Renal cortex interstitium (tissue), 11 donors: ENCODE data around the gene TTC7B. TPM values are rescaled to one million over a fixed set of nuclear protein-coding genes. Genes with fewer than 3 reads are reported as not detected.

Source experiments
- DNase-seq, 11 donors: peaks; one replicate each; pipeline ENCODE4 v3.0.0-alpha.2; 2013; ENCODE audit warnings: low read depth in 9 of 11, low spot score in 4 of 11; ENCODE audit errors: extremely low read depth in 1 of 11
- polyA plus RNA-seq, 3 donors: library from polyadenylated mRNA; unstranded; fragments of 120-200 nt; gene quantifications; one replicate each; pipeline ENCODE4 v1.2.1, GENCODE V29; 2013; ENCODE audit not compliant: insufficient read length in 3 of 3

Gene TTC7B
- polyA plus RNA-seq, 3 donors: 38.2 to 46.1 (median 44.1) TPM

DNA sequence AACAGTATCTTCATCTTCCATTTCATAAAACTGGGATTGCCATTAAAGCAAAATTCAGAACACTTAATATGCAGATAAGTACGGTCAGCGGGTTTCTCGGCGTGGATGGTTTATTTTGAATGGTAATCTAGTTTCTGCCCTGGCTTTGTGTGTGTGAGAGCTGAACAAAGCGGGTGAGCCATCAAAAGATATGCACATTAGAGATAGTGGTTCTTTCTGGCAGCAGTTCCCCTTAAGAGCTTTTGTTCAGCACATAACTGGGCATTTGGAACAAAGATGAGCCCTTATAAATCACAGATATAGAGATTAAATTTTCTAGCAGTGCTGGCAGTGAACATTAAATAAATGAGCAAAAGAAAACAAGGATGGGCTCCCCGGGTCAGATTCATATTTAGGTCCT lies 211.9 kb downstream of the TTC7B start:
- no peak for DNase-seq

DNA sequence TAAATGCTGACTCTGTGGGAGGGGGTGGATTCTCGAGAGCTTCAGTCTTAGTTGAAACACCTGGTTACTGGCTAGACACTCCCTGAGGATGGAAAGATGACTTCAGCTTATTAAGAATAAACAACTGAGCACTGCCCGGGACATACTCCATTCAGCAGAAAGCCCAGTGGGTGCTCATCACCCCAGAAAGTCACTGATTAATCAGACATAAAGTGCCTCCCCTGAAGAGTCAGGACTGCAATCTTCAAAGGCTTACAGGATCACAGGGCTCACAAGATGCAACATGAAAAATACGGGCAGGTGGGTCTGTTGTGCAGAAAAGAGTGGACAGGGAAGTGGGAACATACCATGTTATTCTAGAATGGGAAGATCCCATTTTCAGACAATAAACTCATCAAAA lies 212.4 kb downstream of the TTC7B start:
- DNase-seq: no peak

DNA sequence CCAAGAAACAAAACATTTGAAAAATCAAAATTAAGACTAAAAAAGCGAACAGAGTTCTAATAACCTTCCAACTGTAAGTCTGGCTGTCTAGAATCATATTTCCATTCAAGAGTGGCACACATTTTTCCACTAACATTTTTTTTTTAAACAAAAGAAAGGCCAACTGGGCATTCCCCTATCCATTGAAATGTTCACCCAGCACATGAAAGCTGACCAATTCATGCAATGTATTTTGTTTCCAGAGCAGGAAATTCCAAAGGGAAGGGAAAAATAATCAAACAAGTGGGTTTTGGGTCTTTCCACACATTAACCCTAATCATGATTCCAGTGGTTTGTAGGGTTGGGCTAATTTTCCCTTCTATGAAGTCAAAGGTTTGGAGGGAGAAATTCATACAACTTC lies 212.9 kb downstream of the TTC7B start:
- DNase-seq: no peak

DNA sequence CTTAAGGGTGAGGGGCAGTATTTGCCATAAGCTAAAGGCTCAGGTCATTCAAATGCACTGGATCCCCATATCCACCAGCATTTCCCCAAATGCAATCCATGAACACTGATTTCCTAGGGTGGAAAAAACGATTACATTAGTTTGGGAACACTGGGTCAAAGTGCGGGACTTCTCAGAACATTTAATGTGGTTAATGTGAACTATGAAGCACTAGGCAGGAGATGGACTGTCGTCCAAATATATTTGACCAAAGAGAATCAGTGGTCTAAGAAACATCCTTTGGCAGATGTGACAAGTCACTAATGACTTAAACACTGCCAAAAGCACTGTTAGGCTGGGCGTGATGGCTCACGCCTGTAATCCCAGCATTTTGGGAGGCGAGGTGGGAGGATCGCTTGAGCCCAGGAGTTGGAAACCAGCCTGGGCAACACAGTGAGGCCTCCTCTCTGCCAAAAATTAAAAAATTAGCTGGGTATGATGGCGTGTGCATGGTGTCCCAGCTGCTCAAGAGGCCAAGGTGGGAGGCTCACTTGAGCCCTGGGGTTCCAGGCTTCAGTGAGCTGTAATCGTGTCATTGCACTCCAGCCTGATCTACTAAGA lies 214.0 kb downstream of the TTC7B start:
- no peak for DNase-seq

DNA sequence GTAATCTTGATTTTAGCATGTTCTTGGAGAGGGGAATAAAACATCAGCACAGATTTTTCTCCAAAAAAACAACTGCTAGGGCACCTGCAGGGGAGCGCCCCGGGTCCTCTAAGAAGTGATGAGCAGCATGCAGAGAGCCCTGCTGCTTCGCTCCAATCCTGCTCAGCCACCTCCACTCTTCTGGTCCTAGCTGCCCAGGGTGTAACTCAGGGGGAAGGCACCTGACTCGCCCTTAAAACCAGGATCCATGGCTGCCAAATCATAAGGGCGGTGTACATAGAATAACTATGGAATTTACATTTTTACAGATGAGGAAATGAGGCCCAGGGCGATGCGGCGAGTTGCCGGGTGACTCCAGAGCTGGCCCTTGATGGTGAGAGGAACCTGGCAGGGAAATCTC lies 214.7 kb downstream of the TTC7B start:
- DNase-seq: no peak

DNA sequence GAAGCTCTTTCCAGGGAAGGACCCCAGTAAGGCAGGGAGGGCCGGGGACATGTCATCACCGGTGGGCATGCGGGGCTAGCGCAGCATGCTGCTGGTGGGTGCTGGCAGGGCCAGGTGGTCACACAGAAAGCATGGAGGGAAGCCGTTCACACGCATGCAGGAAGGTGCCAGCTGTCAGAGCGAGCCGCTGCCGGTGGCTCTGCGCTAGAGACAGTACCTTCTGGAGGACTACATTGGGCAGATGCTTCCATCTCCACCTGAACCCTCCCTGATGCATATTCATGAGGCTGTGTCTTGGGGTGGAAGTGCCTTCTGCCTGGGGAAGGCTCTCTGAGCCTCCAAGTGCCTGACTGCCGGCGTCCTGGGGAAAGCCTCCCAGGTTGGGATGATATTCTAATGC lies 215.6 kb downstream of the TTC7B start:
- DNase-seq: no peak

DNA sequence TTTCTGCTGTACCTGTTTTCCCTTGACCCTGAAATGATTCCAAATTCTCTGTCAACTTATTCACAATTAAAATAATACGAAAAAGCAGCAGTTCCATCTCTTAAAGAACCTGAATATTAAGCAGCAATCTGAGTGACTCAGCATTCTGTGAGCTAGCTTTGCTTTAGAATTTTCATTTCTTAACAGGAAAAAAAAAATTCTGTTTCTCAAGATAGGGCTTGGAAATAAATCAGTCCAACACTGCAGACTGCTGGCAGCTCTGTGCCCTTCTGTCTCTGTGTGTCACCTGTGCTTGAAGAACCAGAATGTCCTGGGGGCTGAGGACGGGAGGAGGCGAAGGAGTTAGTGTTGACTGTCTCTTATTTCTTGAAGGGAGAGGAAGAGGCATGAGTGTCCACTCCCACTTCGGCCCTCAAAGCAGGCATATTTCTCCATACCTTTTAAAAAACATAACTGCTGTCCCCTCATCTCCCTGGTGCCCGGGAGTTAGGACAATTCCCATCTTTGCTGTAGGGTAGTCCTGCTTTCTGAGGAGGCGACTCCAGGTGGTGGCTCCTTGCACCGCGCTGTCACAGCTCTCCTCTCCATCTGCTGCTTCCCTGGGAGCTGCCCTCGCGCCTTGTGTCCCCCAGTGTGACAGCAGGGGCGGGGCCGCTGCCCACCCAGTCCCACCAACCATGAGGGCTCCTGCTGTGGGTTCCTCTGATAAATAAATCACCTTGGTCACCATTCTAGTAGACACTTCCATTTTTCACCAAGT lies 216.3 kb downstream of the TTC7B start:
- no peak for DNase-seq

DNA sequence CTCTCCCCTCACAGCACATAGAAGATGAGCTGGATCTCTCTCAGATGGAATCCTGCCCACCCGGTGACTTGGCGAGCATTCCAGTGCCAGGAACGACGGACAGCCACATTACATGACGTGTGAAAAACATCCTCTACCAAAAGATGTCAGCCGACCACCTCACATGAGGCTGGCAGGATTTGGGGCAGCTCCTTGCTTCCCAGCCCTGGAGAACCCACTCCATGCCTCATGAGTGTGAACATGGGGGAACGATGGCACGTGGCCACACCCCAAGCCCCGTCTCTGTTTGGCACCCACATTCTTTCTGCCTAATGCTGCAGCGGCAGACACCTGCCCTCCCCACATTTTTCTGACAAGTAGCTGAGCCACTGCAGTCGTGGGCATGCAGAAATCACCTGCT lies 216.9 kb downstream of the TTC7B start:
- no peak for DNase-seq

DNA sequence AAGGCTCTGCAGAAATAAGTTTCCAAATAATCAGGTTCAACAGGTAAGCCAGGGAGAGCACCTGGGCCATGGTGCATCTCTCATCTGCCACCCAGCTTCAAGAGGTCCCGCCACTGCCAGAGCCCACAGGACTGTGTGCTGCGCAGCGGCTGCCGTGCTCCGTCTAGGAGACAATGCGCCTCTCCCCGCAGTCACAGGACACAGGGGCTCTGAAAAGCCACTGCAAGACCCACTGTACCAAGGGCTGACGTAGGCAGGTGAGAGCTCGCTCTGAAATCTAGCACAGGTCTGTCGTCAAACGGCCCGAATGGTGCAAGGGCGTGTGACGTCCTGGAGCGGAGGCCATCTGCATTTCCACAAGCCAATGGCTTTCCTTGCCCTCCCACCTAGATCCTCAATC lies 218.3 kb downstream of the TTC7B start:
- no peak for DNase-seq

DNA sequence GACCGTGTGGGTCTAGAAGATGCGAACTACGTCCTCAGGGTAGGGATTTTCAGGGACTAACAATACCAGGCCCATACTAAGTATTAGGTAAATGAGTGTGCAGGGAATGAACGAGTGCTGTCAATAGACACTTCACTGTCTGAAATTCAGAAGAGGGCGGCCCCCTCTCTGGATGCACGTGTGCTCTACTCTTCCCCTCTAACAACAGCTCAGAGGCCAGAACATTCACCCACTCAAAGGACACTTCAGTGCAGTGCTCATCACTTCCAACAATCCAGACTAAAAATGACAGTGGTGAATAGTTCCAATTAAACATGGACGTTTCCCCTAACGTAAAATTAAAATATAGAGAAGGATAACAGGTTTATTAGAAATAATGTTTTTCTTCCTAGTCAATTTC lies 219.5 kb downstream of the TTC7B start:
- DNase-seq: no peak

DNA sequence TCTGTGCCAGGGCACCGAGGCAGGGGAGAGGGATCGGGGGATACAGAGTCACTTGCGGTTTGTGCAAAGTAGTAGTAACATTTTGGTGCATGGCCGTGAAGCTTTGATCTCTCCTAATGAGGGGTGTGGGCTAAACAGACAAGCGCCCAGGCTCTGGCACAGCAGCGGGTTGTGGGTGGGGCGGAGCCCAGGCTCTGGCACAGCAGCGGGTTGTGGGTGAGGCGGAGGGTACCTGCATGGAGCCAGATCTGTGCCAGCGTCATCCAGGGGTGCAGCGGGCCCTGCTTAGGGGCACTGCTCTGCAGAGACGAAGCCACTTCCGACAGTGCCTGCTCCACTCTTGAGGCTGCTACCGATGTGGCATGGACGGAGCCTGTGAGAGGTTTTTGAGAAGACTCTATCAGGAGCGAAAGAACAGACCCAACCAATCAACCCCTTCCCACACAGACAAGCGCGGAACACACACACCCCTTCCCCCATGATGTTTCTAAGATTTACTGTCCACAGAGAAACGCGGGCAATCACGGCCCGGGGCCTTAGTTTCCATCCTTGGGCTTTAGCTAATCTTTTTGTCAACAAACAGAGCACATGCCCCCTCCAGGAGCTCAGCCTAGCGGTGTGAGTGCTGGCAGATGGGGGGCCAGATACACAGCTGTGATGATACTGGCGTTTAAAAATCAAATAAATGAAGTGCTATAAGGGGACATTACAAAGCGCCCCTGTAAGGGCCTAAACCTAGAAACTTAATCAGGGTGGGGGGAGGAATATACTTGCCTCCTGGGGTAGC lies 222.8 kb downstream of the TTC7B start:
- DNase-seq: no peak

DNA sequence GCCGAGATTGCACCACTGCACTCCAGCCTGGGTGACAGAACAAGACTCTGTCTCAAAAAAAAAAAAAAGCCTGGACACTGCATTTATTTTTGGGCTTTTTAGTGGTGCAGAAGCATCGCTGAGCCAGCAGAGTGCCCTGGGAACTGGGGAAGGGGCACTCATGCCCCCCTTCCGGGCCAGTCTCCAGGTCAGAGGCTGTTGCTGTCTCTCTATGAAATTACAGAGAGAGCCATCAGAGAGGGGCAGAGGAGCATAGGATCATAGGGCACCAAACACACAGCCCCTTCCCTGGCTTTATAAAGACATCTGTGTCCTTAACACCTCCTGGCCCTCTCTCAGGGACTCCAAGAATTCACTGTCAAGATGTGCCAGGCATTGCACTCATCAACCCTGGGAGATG lies 223.6 kb downstream of the TTC7B start:
- DNase-seq: no peak

DNA sequence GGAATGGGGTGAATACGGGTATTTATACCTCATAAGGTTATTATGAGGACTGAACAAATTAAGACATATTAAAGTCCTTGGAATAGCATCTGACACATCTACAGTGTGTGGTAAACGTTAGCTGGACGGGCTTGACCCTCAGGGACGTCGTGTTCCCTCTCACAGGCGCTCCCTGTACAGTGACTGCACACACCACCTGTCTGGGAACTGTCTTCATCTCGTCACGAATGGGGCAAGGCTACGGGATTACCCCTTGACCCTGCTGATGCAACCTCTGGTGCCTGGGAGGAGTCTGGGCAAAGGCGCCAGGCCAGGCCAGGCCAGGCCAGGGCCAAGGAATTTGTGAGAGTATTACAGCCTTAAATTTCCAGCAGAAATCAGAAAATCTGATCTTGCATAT lies 228.3 kb downstream of the TTC7B start:
- no peak for DNase-seq

DNA sequence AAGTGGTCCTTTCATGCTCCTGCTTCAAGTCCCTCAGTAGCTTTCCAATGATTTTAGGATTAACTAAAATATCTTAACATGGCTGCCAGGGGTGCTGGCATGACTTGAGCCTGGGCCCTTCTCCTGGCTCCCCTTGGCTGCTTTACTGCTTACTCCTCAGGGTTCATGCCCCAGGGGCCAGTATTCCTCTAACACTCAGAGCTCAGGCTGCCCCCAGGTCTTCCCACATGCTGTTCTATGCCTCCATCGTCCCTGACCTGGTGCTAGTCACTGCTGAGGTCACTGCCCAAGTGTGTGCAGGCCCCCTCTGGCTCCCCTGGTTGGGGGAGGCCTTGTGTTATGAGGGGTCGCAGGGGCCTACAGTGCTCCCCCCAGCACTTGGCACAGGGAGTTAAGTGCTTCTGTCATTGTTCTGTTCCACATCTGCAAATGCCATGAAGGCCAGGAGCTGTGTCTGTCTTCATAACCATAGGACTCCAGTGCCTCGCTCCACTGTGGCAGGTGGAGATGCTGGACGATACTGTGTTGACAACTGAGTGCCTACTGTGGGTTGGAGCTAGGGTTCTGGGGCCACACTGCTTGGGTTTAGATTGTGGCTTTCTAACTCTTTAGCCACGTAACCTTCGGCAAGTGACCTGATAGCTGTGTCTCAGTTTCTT lies 228.8 kb downstream of the TTC7B start:
- DNase-seq: no peak

DNA sequence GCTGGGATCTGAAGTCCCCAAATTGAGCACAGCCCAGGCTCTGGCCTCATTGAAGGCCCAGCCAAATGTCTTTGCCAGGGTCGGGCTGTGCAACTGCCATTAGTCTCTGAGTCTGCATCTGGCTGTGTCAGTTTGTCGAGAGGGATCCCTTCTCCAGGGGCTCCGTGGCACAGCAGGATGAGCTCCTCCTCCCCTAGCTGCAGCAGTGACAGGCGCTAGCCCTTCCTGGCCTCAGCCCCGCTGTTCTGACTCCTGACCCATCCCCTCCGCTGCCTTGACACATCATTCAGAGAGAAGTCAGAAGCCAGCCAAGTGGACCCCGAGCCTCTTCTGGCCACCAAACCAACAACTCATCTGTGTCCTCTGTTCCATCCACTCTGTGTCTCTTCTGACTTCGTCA lies 231.1 kb downstream of the TTC7B start:
- no peak for DNase-seq

DNA sequence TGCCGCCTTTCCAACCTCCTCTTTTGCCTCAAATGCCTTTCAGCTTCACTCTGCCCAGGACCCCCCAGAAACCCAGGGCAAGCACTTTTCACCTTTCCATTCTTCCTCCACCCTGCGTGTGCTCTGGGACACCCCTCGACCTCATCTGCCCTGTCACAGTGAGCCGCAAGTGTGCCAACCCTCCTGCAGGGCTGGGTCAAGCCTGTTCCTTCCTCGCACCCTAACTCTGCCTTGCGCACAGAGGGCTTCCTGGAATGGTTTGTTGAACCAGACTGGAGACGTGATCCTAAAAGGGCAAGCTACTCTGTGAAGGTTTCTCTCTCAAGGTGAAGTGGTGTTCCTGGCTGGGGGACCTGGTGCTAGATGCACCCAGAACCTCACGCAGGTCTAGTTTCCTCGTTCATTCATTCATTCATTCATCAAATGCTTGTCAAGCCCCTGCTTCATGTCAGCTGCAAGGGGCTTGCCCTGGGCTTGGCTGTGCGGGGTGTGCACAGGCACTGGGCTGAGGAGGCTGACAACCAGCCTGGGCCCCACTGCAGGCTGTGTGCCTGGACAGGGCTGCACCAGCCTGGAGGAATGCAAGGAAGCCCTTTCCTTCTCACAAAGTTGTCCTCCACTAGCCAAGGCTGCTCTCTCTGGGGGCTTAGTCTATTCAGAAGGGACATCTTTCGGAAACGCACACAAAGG lies 232.2 kb downstream of the TTC7B start:
- no peak for DNase-seq

DNA sequence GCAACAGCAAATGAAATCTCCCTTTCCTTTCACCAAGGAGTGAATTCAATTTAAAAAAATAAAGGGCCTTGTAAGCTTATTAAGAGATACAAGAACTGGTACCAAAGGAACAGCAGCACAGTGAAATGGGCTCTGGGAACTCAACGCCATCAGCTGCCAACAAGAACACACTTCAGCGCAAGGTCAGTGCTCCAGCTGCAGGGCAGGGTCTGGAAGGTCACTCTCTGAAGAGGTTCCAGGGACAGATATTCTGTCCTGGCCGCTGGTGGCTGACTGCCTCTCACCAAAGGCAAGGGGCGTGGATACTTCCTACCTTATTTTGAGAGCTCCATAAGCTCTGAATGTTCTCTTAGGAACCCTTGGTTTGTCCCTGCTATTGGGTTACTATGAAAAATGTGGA lies 232.8 kb downstream of the TTC7B start:
- no peak for DNase-seq

DNA sequence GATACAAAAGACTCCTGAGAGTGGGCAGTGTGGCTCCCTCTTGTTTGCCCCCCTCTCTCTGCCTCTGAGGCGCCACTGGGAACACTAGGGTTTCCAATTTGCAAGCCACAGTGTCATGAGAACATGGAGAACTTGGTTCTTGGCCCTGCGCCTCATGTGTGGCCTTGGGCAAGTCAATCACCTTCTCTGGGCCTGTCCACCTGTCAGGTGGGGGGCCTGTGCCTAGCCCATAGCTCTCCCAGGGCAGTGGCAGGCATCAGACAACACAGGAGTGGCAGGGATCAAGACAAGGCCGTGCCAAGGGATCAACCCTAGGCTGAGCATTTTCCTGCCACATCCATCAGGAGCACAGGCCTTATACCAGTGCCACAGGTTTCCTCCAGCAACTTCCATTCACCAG lies 234.1 kb downstream of the TTC7B start:
- no peak for DNase-seq

DNA sequence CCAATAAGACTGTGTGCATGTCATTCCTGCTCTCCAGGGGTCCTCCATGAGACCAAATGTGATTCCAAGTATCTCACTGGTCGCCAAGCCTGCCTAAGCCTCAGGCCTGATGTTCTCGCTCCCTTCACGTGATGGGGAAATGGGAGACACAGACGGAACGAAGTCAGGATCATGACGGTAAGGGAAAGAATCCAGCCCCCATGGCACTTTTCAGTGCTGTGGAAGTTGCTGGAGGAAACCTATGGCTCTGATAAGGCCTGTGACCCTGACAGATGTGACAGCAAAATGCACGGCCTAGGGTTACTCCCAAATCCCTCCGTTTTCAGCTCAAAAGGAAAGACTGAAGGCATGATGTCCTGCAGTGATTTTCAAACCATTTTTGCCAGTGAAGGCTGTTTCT lies 234.5 kb downstream of the TTC7B start:
- no peak for DNase-seq
